GM18498 (cell line): ENCODE measurements around the gene GDPGP1.
A peak's percentile ranks its signal among the peaks of the same experiment; 100 is the strongest.

Experiments used
- ATAC-seq: cut with Tn5 transposase; IDR thresholded peaks from one replicate; pipeline ENCODE4 v1.9.1; 2021; ENCODE audit warnings: mild to moderate bottlenecking, moderate library complexity; ENCODE audit not compliant: unreplicated experiment

Gene GDPGP1

DNA sequence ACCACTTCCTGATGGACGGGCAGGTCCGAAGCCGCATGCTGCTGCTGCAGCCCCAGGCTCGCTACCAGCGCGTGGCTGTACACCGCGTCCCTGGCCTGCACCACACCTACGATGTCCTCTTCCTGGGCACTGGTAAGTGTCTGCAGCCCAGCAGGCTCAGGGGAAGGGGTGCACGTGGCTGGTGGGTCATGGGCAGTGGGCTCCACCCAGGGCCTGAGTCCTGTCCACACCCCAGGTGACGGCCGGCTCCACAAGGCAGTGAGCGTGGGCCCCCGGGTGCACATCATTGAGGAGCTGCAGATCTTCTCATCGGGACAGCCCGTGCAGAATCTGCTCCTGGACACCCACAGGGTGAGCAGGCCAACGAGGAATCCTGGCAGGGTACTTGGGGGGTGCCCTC lies 9.0 kb upstream of the GDPGP1 start:
- no peak for ATAC-seq

- ATAC-seq, result no peak
Measured at GRCh38 chr15:90225504-90226234, 8.3 kb upstream of the GDPGP1 start.

DNA sequence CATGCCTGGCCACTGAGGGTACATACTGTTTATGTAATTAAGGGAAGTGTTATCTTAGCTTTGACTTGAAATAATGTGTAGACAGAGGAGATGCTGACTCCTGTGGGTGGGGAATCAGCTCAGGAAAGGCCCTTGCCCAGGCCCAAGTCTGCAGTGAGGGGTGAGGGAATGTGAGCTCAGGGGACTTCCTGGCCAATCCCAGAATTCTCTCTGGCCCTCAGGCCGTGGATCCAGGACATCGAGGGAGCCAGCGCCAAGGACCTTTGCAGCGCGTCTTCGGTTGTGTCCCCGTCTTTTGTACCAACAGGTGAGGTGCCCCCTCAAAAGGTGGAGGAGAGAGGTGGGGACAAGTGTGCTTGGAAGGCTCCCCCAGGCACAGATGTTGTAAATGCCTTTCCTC lies 6.7 kb upstream of the GDPGP1 start:
- no peak for ATAC-seq

- ATAC-seq, result no peak
Measured at GRCh38 chr15:90227816-90228772, 5.9 kb upstream of the GDPGP1 start.

GRCh38 chr15:90228960-90229359 lies 5.0 kb upstream of the GDPGP1 start:
- no peak for ATAC-seq

DNA sequence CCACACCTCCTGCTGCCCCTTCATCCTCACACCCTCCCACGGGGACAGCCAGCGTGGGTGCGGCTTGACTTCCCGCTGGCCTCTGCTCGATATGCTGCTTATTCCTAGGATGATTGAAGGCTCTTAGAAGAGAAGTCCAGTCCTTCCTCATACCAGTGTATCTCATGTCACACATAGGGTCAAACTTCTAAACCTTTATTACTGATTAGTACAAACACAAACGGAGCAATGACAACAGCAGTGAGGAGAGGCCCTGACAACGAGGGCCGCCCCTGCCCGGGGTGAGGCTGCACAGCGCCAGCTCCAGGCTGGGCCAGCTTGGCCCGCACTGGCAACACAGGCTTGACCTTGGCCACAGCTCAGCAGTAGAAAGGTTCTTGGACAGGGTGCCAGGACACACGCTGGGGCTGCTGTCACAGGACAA lies 3.9 kb upstream of the GDPGP1 start:
- no peak for ATAC-seq

GRCh38 chr15:90230610-90231009 lies 3.4 kb upstream of the GDPGP1 start:
- ATAC-seq, result no peak

DNA sequence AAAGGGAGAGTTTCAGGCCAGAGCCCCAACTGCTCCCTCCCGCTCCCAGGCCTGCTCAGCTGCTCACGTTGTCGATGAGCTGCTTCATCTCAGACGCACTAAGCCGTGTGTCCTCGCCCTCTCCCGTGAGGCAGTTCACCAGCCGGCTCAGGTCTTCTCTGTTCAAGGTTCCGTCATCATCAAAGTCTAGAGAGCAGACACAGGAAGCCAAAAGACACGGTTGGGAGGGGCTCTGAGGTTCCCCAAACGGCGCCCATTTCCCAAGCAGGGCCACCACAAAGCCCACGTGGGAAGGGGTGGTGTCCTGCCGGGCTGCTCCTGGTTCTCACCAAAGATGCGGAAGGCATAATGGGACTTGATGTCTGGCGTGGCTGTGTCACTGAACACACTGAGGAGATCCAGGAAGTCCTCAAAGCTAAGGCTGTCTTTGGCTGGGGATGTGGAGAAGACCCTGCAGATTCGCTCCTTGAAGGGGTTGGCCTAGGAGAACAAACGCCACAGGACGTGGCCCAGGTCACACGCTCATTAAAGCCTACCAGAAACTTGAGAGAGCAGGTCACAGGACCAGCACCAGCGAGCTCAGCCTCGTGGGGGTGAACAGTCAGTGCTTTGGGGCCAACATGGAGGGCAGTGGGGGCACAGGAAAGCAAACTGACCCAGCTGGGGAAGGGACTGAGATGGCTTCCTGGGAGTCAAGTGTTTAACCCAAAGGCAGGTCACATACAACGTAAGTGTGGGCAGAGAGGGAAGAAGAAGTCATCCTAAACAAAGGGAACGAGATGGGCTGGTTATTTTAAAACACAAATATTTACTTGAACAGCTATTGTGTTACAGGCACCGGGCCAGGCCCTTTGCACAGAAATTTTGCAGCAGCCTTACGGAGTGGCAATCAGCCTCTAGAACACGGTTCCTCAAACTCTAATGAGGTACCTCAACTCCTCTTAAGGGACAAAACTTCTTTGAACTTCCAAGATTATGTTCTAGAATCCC lies 2.7 kb upstream of the GDPGP1 start:
- ATAC-seq, result peak; percentile 18

DNA sequence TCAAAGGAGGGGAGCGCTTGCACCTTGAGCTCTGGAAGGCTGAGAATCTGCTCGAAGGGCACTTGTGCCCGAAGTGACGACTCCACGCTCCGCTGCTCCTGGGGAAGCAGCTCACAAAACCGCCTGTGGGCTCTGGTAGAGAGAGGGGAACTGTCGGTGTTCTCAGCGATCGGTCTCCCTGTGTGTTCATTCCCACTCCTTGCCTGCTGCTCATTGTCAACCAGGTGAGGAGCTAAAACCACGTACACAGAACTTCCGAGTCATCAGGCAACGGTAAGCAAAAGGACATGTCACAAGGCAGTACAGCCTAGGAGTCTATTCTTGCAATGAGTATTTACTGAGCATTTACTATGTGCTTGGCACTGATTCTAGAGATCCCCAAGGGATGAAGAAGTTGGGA lies 1.8 kb upstream of the GDPGP1 start:
- ATAC-seq, result no peak

DNA sequence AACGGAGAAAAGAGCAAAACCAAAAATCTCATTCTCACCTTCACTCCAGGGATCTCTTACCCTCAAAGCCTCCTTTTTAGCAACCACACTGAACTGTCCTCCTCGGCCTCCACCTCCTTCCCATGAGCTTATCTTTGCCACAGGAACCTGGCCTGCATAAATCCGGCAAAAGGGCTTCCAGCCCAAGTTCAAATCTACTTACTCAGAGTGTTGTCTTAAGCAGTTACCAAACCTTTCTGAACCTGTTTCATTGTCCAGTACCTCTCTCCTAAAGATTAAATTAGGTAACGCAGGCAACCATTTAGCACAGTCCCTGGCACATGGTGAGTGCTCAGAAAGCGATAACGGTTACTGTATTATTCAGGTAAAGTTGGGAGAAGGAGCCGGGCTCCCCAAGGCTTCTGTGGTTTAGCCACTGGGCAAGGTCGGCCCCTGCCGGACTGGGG lies 1.0 kb upstream of the GDPGP1 start:
- ATAC-seq, result no peak

- peak; percentile 87 for ATAC-seq
Measured at GRCh38 chr15:90233387-90234095, 468 bp upstream of the GDPGP1 start, which contains the start of gene CIB1. Gene CIB1, minus strand, starts transcription at chr15:90233941. Its CDS starts 56 bp downstream, at chr15:90233885.

GRCh38 chr15:90239371-90239770 lies 5.4 kb downstream of the GDPGP1 start:
- ATAC-seq, result no peak

DNA sequence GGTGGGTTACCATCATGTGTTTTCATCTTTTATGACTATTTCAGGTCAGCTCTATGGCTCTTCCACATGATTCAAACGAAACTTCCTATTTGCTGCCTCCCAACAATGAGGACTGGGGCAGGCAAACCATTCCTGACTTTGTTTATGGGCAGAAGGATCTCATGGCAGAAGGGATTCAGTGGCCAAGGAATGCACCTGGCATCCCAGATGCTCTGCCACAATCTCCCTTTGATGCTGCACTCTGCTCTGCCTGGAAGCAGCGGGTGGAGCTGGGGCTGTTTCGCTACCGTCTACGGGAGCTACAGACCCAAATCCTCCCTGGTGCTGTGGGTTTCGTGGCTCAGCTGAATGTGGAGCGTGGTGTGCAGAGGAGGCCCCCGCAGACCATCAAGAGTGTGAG lies 6.8 kb downstream of the GDPGP1 start:
- ATAC-seq, result no peak

- ATAC-seq, result no peak
Measured at GRCh38 chr15:90241343-90242192, 7.6 kb downstream of the GDPGP1 start.

DNA sequence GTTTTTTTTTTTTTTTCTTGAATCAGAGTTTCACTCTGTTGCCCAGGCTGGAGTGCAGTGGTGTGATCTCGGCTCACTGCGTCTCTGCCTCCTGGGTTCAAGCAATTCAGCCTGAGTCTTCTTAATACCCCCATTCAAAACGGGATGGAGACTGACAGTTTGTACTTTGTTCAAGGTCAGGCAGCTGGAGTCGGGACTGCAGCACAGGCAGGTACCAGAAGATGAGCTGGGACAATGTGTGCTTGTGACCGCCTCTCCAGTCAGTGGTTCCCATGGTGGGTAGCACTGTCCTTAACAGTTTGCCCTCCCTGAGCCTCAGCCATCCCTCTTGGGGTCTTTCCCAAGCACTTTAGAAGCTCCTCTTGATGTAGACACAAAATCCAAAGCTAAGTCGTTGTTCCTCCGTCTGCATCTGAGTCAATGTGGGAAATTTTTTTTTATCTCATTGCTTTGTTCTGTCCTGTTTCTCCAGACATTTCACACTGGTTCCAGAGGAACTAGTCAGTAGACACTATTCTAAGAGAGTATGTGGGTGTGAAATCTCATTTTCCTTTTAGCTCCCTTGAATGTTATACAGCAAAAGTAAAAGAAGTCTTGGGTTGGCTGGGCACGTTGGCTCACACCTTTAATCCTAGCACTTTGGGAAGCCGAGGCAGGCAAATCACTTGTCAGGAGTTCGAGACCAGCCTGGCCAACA lies 10.1 kb downstream of the GDPGP1 start:
- ATAC-seq, result no peak

GRCh38 chr15:90248789-90249202 lies 14.8 kb downstream of the GDPGP1 start:
- no peak for ATAC-seq

DNA sequence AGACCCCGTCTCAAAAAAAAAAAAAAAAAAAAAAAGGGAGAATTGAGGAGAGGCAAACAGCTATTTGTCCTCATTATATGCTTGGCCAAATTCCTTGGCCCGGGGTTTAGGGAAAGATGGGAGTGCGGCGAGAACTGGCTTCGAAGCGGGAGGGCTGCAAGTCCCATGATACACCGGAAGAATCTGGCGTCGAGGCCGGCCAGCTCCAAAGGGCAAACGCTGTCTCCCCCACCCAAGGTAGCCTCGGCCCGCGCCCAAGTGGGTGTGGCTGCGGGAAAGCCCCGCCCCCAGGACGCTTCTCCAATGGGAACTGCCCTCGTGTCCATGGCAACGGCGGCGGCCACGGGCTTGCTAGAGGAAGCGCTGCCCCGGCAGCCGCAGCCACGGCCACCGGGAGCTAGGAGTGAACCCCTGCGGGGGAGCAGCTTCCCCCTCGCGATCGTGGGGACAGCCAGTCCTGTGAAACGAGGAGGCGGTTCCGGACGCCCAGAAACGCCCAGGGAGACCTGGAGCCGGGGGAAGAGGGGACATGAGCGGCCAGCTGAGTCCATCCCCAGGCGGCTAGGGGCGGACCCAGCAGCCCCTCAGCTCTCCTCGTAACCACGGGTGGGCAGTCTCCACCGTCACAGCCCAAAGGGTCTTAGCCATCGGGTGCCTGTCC lies 15.3 kb downstream of the GDPGP1 start, which contains the start of gene TTLL13:
TTLL13 (plus strand) TSS at position 354 of the 661 bp plus-strand sequence. CDS start 1,075 bp downstream, outside the sequence.
- no peak for ATAC-seq

DNA sequence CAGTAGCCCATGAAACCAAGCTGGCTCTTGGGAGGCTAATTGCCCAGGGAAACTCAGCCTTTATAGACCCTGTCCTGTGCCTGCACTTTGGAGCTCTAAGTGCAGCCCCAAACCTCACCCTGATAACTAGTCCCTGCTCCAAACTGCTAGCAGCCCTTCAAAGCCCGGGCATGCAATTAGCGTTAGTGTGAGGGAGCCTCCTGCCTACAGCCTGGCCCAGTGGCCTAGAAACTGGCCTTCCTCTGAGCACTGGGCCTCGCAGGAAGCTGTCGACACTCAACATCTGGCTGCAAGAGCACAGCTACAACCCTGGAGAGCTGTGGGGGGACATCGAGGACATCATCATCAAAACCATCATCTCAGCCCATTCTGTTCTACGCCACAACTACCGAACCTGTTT lies 23.8 kb downstream of the GDPGP1 start:
- ATAC-seq, result no peak
